Measurements from ENCODE around the gene HCRTR1.

The HCRTR1 gene

DNA sequence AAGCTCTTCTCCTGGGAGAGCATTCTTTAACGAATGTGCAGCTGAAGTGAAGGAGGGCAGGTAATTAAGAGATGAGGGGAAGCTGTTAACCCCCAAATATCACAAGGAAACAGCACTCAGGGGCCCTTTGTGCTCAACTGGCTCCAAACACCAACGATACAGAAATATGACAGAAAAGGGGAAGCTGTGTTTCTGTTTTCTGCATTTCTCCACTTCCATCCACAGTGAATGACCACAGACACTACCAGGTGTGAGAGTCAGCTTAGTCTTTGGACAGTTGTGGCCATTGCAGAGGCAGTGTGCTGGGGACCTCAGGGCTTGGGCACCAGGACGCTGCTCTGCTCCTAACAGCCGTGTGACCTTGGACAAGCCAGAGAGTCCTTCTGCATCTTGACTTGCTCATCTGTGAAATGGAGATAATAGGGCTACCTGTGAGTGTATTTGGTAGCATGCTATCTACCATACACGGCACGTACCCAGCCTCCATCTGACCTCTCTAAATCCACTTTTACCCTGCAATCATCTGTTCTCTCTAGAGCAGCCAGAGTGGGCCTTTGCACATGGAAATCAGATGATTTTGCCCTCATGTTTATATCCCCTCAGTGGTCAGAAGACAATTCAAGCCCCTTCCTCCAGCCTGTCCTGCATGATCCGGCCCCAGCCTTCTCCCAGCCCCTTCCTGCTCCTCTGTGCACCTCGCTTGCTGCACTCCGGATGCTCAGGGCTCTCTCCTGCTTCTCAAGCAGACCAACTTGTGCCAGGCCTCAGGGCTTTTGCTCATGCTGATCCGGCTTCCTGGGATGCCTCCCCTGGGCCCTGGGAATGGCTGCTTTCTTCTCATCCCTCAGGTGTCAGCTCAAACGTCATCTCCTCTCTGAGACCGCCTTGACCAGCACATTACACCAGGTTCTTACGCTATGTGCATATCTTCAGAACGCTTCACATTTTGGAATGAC, 45.9 kb upstream of the HCRTR1 start:
- no peak overlapping the region for H3K4me3 ChIP-seq (replicated peaks; ENCODE audit: low read depth, low read length)
- TF ChIP-seq, protein P1, sequence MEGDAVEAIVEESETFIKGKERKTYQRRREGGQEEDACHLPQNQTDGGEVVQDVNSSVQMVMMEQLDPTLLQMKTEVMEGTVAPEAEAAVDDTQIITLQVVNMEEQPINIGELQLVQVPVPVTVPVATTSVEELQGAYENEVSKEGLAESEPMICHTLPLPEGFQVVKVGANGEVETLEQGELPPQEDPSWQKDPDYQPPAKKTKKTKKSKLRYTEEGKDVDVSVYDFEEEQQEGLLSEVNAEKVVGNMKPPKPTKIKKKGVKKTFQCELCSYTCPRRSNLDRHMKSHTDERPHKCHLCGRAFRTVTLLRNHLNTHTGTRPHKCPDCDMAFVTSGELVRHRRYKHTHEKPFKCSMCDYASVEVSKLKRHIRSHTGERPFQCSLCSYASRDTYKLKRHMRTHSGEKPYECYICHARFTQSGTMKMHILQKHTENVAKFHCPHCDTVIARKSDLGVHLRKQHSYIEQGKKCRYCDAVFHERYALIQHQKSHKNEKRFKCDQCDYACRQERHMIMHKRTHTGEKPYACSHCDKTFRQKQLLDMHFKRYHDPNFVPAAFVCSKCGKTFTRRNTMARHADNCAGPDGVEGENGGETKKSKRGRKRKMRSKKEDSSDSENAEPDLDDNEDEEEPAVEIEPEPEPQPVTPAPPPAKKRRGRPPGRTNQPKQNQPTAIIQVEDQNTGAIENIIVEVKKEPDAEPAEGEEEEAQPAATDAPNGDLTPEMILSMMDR (IDR thresholded peaks at IDR 0.05; ENCODE audit: low read depth, low read length, missing control alignments): no peak
- no peak for DNase-seq (ENCODE audit: extremely low read depth, low read depth)

DNA sequence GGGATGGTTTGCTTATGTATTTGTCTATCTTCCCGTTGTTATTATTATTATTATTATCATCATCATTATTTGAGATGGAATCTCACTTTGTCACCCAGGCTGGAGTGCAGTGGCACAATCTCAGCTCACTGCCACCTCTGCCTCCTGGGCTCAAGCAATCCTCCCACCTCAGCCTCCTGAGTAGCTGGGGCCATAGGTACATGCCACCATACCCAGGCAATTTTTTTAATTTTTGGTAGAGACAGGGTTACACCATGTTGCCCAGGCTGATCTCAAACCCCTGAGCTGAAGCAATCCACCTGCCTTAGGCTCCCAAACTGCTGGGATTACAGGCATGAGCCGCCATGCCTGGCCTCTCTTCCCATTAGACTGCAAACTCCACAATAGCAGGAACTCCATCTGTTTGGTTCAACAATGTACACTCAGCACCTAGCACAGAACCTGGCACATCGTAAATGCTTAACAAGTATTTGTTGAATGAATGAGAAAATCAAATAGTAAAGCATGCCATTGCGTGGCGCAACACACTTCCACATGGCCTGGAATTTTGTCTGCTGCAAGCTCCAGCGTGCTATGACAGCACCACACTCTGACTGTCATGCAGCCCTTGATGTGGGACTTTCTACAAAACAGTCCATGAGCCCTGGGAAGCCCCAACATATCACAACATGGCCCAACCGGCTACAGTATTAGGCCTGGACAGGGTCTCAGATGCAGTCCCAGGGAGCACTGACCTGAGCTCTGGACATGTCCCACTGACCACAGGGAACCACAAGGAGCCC, 45.0 kb upstream of the HCRTR1 start:
- TF ChIP-seq, protein P1 (IDR thresholded peaks at IDR 0.05; ENCODE audit: low read depth, low read length, missing control alignments): no peak
- DNase-seq (ENCODE audit: extremely low read depth, low read depth): no peak
- H3K4me3 ChIP-seq (replicated peaks; ENCODE audit: low read depth, low read length): no peak overlapping the region

DNA sequence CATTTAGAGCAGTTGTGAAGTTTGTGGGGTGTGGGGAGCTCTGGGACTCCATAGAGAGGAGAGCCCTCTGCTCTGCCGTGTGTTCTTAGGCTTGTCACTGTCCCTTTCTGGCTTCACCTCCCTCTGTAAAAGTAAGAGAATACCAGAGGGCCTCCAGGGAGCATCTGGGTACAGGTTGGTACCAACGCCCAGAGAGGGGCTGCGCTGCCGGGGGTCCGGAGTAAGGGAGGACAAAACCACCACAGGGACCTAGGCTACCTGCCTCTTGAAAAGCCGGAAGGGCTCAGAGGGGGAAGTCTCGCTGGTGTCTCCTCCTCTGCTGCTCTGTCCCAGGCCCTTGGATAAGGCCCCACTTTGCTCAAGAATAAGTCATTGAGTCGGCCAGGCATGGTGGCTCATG, 44.2 kb upstream of the HCRTR1 start:
- TF ChIP-seq, protein P1 (IDR thresholded peaks at IDR 0.05; ENCODE audit: low read depth, low read length, missing control alignments): no peak
- no peak for DNase-seq (ENCODE audit: extremely low read depth, low read depth)
- no peak overlapping the region for H3K4me3 ChIP-seq (replicated peaks; ENCODE audit: low read depth, low read length)

DNA sequence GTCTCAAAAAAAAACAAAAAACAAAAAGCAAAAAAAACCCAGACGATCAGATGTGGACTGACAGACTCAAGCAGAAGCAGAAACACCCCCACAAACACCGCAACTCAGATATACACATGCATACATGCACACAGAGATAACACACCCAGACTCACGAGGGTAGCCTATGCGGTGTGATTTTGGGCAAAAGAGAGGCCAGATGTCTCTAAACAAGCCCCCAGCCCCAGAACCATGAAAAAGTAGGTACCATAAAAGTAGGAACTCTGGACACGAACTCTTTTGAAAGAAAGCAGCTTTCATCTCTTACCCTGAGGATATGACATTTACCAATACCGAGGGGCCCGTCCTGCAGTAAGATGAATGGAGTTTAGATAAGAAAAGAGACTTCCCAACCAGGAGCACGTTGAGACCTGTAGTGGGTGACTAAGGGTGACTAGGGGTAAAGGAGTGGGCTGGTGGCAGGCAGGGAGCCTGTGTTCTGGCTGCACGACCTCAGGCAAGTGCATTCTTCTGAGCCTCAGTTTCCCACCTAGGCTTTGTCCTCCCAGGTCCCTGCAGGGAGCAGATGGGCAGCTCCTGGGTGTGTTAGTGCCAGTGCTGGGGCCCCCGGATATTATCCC, 42.6 kb upstream of the HCRTR1 start:
- TF ChIP-seq, protein P1 (IDR thresholded peaks at IDR 0.05; ENCODE audit: low read depth, low read length, missing control alignments): no peak

DNA sequence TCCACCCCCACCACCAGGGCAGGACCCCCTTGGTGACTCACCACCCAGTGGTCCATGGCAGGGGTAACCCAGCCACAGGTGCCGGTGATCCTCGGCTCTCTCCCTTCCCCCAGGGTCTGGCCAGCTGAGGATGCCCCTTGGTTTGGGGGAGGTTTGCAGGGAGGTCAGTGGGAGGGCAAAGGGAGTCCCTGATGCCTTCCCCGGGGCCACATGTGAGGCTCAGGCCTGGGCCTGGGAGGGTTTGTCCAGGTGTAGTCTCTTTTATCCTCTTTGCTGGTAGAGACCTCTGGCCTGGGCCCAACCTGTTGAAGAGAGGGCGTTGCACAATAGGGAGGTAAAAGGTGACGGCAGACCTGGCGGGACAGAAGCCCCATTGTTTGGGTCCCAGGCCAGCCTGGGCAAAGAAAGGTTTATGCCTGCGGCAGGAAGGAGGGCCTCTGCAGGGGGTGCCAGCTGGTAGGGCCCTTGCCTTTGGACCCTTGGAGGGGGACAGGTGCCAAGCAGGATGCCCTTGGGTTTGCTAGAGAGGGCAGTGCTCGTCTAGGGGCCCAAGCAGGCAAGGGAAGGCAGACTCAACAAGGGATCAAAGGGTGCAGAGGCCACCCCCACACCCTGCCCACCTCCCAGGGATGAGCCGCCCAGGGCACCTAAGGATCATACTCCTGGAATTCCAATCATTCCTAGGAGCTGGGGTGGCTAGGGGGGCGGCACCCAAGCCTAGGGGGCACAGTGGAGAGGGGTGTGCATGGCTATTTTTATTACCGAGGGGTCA, 41.9 kb upstream of the HCRTR1 start:
- no peak overlapping the region for H3K4me3 ChIP-seq (replicated peaks; ENCODE audit: low read depth, low read length)
- DNase-seq (ENCODE audit: extremely low read depth, low read depth): no peak
- TF ChIP-seq, protein P1 (IDR thresholded peaks at IDR 0.05; ENCODE audit: low read depth, low read length, missing control alignments): no peak

More for the DNA sequence above, 42.6 kb upstream of the HCRTR1 start:
- H3K4me3 ChIP-seq (replicated peaks; ENCODE audit: low read depth, low read length): no peak overlapping the region
- DNase-seq (ENCODE audit: extremely low read depth, low read depth): no peak

DNA sequence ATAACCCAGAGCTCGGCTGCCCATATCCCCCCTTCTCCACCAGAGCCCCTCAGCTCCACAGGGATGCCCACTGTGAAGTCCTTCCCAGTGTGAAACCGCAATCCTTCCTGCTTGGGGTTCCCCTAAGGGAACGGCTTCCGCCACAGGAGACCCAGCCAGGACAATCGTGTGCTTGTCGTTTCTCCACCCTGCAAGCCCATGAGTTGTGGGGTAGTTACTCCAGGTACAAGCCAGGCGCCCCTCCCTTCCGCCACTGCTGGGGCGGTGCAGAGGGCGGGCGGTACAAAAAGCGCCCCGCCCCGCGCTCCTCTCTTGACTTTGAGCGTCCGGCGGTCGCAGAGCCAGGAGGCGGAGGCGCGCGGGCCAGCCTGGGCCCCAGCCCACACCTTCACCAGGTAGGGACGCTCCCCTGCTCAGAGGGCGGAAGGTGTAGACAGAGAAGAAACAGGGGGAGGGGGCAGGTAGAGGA, 41.3 kb upstream of the HCRTR1 start, which contains the start of gene TINAGL1:
Gene TINAGL1 (plus strand): TSS at position 315 of the 469 bp plus-strand sequence. CDS start 634 bp downstream, outside the sequence.
- H3K4me3 ChIP-seq (replicated peaks; ENCODE audit: low read depth, low read length): no peak within 1 kb of the TSS; the same call in 1 of the 2 replicates
- DNase-seq (ENCODE audit: extremely low read depth, low read depth): no peak
- TF ChIP-seq, protein P1 (IDR thresholded peaks at IDR 0.05; ENCODE audit: low read depth, low read length, missing control alignments): no peak
